Prostate gland (tissue), 2 donors: ENCODE results near the gene ZNF511.
"Not testable (repeated sequence)": the region's sequence is repeated elsewhere in the genome, so short reads cannot be mapped to it uniquely, and the experiment has no call there.

Experiments used
- CTCF ChIP-seq, 4 experiments: fragments of 200-600 bp in 2 of 4; fragments of 450-650 bp in 2 of 4; sonication (generic) in 2 of 4; IDR thresholded peaks; 1 replicate in 3 of 4; 2 replicates in 1 of 4; pipeline ENCODE4 v1.5.1; 2016 to 2019; ENCODE audit warnings: antibody characterized with exemption in 4 of 4, mild to moderate bottlenecking in 2 of 4, moderate library complexity in 2 of 4
- POLR2A ChIP-seq: fragments of 450-650 bp; IDR thresholded peaks from one replicate; pipeline ENCODE4 v1.6.1; 2016; ENCODE audit warnings: antibody characterized with exemption, mild to moderate bottlenecking
- POLR2AphosphoS5 ChIP-seq: sonication (generic); formaldehyde crosslinking; IDR thresholded peaks from one replicate; pipeline ENCODE4 v1.6.1; 2017; ENCODE audit warnings: antibody characterized with exemption

GRCh38 chr10:133320852-133321422, 12.2 kb downstream of the ZNF511 start:
- TF ChIP-seq CTCF (IDR thresholded peaks at IDR 0.05); POLR2A; POLR2AphosphoS5: not testable (repeated sequence)
